Measurements from ENCODE around the gene LDB2. TPM values are rescaled to one million over a fixed set of nuclear protein-coding genes. Genes with fewer than 3 reads are reported as not detected.

The LDB2 gene
- total RNA-seq, 4 donors from 2014 or later, result 33.7 to 191 (median 43.5) TPM

DNA sequence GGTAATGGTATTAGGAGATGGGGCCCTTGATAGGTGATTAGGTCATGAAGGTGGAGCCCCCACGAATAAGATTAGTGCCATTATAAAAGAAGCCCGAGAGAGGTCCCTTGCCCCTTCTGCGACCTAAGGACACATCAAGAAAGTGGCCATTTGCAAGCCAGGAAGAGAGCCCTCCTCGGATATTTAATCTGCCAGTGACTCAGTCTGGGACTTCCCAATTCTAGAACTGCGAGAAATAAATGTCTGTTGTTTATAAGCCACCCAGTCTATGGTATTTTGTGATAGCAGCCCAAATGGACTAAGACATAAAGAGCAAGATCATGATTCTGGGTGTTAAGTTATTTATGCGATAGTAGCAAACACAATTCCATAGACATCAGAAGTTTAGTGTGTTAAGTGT lies 192.2 kb downstream of the LDB2 start:
- TF ChIP-seq, protein P1, sequence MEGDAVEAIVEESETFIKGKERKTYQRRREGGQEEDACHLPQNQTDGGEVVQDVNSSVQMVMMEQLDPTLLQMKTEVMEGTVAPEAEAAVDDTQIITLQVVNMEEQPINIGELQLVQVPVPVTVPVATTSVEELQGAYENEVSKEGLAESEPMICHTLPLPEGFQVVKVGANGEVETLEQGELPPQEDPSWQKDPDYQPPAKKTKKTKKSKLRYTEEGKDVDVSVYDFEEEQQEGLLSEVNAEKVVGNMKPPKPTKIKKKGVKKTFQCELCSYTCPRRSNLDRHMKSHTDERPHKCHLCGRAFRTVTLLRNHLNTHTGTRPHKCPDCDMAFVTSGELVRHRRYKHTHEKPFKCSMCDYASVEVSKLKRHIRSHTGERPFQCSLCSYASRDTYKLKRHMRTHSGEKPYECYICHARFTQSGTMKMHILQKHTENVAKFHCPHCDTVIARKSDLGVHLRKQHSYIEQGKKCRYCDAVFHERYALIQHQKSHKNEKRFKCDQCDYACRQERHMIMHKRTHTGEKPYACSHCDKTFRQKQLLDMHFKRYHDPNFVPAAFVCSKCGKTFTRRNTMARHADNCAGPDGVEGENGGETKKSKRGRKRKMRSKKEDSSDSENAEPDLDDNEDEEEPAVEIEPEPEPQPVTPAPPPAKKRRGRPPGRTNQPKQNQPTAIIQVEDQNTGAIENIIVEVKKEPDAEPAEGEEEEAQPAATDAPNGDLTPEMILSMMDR (IDR thresholded peaks at IDR 0.05), result no peak
- DNase-seq (ENCODE audit: low spot score), result no peak
- no peak for ATAC-seq (ENCODE audit: low FRiP score)

DNA sequence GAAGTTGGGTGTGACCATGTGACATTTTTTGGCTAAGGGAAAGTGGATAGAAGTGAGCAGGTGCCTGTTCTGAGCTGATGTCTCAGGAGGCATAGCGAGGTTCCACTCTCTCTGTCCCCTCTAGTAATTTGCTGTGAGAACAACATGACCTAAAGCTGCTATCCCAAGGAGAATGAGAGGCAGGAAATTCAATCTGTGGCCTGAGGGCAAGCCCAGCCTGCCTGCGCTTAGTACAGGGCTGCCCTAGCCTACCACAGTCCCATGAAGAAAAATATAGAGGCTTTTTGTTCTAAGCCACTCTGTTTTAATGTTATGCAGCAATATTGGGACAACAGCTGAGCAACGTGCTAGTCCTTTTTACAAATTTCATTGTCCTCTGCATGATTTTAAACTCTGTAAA lies 193.1 kb downstream of the LDB2 start:
- TF ChIP-seq, protein P1 (IDR thresholded peaks at IDR 0.05), result no peak
- DNase-seq (ENCODE audit: low spot score) (no peak), ATAC-seq (ENCODE audit: low FRiP score) (no peak)

DNA sequence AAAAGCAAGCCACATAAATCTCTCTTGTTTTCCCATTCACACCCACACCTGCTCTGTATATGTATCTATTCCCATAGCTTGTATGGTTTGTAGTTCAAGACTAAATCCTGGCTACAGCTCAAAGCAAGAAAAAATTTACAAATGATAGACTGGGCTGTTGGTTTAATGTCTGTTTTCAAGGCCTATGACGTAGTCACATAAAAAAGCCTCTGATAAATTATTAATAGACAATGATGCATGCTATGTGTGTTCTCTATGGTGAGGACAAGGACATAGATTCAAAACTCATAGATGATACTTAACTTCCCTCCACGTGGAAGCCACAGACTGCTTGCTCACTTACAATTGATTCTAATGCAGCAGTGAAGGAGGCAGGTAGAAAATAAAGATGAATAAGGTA lies 194.0 kb downstream of the LDB2 start:
- ATAC-seq (ENCODE audit: low FRiP score) (no peak), DNase-seq (ENCODE audit: low spot score) (no peak)
- TF ChIP-seq, protein P1 (IDR thresholded peaks at IDR 0.05), result no peak

DNA sequence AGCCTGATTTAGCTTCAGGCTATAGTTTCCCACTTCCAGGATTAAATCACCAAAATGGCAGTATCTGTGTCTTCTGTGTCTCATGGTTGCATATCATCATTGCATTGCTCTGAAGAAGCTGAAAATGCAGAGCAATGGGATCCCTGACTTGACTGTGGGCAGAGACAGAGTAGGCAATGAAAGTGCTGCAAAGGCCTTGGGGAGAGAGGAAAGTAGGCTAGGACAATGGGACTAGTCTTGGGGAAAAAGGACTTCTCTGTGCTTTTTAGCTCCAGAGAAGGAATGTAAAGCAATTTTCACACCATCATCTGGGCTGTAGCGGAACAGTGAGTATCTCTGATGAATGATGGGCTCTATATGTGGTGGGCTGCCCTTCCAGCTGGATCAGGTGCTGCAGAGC lies 202.5 kb downstream of the LDB2 start:
- DNase-seq (ENCODE audit: low spot score) (no peak), ATAC-seq (ENCODE audit: low FRiP score) (no peak)
- TF ChIP-seq, protein P1 (IDR thresholded peaks at IDR 0.05), result no peak

DNA sequence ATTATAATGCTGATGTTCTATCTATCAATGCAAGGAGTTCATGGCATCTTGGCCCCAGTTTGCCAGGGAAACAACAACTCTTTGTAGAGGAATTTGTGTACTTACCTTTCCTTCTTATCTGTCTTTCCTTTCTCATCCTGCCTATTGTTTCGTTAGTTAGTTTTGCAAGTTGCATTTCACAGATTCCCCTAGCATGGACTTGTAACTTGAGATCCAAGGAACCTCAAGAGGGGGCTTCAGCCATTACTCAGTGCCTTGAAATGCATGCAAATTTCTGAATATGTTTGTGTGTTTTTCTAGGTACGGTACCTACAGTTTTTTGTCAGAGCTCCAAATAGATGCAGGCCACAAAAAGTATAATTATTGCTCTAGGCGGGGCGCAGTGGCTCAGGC lies 203.6 kb downstream of the LDB2 start:
- DNase-seq (ENCODE audit: low spot score), result no peak
- ATAC-seq (ENCODE audit: low FRiP score), result no peak
- TF ChIP-seq, protein P1 (IDR thresholded peaks at IDR 0.05), result no peak

DNA sequence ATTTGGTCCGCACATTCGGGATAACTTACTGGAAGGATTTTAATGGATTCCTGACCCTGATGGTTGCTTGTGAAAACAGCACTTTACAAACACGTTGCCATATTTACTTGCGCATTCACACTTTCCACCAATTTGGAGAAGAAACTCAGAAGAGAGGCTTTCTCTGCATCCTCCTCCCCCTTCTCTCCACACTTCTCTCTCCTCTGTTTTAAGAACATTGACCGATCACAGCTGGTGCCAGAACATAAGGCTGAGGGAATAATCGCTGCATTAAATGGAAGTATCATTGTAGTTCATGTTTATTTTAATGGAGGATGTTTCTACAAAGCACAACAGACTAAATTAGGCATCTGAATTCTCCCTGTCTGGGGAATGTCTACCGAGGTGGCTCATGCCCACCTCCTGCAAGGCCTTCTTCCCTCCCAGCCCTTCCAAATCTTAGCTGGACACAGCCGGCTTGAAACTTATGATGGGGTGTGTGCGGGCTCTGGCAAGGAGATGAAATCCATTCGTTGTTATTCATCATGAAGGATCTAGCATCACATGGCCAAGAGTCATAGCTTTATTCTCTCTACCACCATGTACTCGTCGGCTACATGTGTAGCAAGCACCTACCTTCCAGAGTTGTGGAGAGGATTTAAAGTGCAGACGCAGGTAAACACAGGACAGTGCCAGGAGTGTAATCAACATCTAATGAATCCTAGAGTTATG lies 204.1 kb downstream of the LDB2 start:
- TF ChIP-seq, protein P1 (IDR thresholded peaks at IDR 0.05), result no peak
- DNase-seq (ENCODE audit: low spot score), result no peak
- ATAC-seq (ENCODE audit: low FRiP score), result no peak

DNA sequence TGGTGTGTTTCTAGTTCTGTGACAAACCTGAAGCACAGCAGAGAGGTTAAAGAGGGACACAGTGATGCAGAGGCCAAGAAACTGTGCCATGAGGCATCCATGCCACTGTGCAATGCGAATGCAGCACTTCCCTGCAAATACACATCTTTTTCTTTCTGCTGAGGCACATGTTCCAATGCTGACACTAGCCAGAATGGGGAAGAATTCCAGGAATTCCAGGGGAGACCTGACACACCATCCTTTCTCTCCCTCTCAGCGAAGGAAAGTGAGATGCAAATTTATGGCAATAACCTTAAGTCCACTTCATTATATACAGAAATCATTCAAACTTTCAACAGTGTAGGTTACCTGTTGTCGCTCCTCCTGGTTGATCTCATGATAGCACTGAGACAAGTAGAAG lies 204.8 kb downstream of the LDB2 start:
- DNase-seq (ENCODE audit: low spot score), result no peak
- TF ChIP-seq, protein P1 (IDR thresholded peaks at IDR 0.05), result no peak
- no peak for ATAC-seq (ENCODE audit: low FRiP score)
